ENCODE results near the gene NMT2.

- TF ChIP-seq, protein P1, sequence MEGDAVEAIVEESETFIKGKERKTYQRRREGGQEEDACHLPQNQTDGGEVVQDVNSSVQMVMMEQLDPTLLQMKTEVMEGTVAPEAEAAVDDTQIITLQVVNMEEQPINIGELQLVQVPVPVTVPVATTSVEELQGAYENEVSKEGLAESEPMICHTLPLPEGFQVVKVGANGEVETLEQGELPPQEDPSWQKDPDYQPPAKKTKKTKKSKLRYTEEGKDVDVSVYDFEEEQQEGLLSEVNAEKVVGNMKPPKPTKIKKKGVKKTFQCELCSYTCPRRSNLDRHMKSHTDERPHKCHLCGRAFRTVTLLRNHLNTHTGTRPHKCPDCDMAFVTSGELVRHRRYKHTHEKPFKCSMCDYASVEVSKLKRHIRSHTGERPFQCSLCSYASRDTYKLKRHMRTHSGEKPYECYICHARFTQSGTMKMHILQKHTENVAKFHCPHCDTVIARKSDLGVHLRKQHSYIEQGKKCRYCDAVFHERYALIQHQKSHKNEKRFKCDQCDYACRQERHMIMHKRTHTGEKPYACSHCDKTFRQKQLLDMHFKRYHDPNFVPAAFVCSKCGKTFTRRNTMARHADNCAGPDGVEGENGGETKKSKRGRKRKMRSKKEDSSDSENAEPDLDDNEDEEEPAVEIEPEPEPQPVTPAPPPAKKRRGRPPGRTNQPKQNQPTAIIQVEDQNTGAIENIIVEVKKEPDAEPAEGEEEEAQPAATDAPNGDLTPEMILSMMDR (IDR thresholded peaks at IDR 0.05; ENCODE audit: low read depth, low read length): no peak
- TF ChIP-seq POLR2A (IDR thresholded peaks at IDR 0.05; ENCODE audit: extremely low read depth, insufficient read length) (no peak), MYC (IDR thresholded peaks at IDR 0.05; ENCODE audit: low read depth, low read length) (no peak)
- TF ChIP-seq, protein P2, sequence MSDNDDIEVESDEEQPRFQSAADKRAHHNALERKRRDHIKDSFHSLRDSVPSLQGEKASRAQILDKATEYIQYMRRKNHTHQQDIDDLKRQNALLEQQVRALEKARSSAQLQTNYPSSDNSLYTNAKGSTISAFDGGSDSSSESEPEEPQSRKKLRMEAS (IDR thresholded peaks at IDR 0.05; ENCODE audit: low read depth, low read length): no peak
Measured at GRCh38 chr10:15058689-15059088, 109.8 kb downstream of the NMT2 start.

All from NB4 (cell line).